Kidney (tissue), 14 donors: Measurements from ENCODE around the gene TRIML2. TPM values are rescaled to one million over a fixed set of nuclear protein-coding genes. Genes with fewer than 3 reads are reported as not detected.

Experiments used
- DNase-seq, 5 donors: peaks; one replicate each; pipeline ENCODE4 v3.0.0-alpha.2; 2013 to 2020
- FAIRE-seq: peaks from 2 replicates; lab custom pipeline; 2012; peaks lifted over from hg19 to GRCh38; lab: Jason Lieb, UNC
- H3K27ac ChIP-seq, 2 donors: one replicate each; pipeline ENCODE4 v1.7.0; 2013; ENCODE audit warnings: low read depth in 2 of 2, low read length in 2 of 2, inconsistent platforms in 1 of 2
- H3K27me3 ChIP-seq: one replicate; pipeline ENCODE4 v1.7.1; 2013; ENCODE audit warnings: low read length, inconsistent platforms; ENCODE audit not compliant: control insufficient read depth, insufficient read depth
- H3K36me3 ChIP-seq, 3 donors: one replicate each; pipeline versions ENCODE4 v1.7.0 to v1.7.1; 2013; ENCODE audit warnings: low read length in 3 of 3, control low read depth in 1 of 3, inconsistent platforms in 1 of 3; ENCODE audit not compliant: insufficient read depth in 3 of 3, control insufficient read depth in 2 of 3
- H3K4me1 ChIP-seq, 3 donors: one replicate each; pipeline versions ENCODE4 v1.7.0 to v1.7.1; 2013; ENCODE audit warnings: low read length in 3 of 3, inconsistent platforms in 1 of 3, low read depth in 1 of 3; ENCODE audit not compliant: control insufficient read depth in 2 of 3, insufficient read depth in 2 of 3
- H3K4me3 ChIP-seq, 3 donors: one replicate each; pipeline versions ENCODE4 v1.7.0 to v1.8.1; 2013; ENCODE audit warnings: low read length in 3 of 3, control low read depth in 1 of 3, inconsistent platforms in 1 of 3
- H3K9ac ChIP-seq, 3 donors: one replicate each; pipeline versions ENCODE4 v1.7.0 to v1.7.1; 2013; ENCODE audit warnings: low read length in 3 of 3, control low read depth in 1 of 3, inconsistent platforms in 1 of 3
- H3K9me3 ChIP-seq, 3 donors: one replicate each; pipeline versions ENCODE4 v1.7.0 to v1.7.1; 2013; ENCODE audit warnings: low read length in 3 of 3, control low read depth in 1 of 3, inconsistent platforms in 1 of 3; ENCODE audit not compliant: control insufficient read depth in 2 of 3, insufficient read depth in 1 of 3
- intact Hi-C: fragments of 100-400 bp; cut with DNase I; formaldehyde crosslinking; loops from one replicate; pipeline ENCODE4 v1.11.1; 2022
- polyA plus RNA-seq: library from polyadenylated mRNA; stranded (reverse); fragments of 350-450 nt; fragmentation: Illumina TruSeq; extraction: RNeasy Lipid Tissue Mini Kit (QIAGEN cat#74804); gene quantifications from one replicate; pipeline ENCODE4 v1.2.3, GENCODE V29; 2014; ENCODE audit warnings: low read depth, low replicate concordance; ENCODE audit not compliant: insufficient read depth
- total RNA-seq: library from RNA; stranded (reverse); fragmentation: NEBNext Ultra II Directional; extraction: Animal tissue kit (Norgen Biotek cat#: 25700); gene quantifications from one replicate; pipeline ENCODE4 v1.2.1, GENCODE V29; 2021
- TF ChIP-seq, protein P1 (sequence below): IDR thresholded peaks from 3 replicates; pipeline ENCODE4 v1.5.1; 2012; ENCODE audit warnings: mild to moderate bottlenecking, moderate library complexity, borderline replicate concordance; ENCODE audit not compliant: insufficient read depth; ENCODE audit errors: extremely low read depth
- donor health status: control.
- donor health status: control.
- donor health status: control.
- donor health status: control.
- donor health status: control.
- donor health status: DM: yes; HTN: yes; CAD: no.
- donor health status: Normal renal cell carcinoma (clear cell type).

Gene TRIML2
- total and polyA plus RNA-seq, 2 donors from 2014 or later = not detected

DNA sequence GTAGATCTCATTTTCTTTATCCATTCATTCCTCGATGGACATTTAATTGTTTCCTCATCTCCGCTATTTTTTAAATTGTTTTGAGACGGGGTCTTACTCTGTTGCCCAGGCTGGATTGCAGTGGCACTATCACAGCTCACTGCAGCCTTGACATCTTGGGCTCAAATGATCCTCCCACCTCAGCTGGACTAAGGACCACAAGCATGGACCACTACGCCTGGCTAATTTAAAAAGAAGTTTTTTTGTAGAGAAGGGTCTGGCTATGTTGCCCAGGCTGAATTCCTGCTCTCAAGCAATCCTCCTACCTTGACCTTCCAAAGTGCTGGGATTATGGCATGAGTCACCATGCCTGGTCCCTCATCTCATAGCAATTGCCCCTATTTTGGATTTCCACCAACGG lies 22.8 kb upstream of the TRIML2 start:
- Histone ChIP-seq H3K4me3 (no peak overlapping the region), H3K9ac (no peak overlapping the region), H3K9me3 (no peaks in the 10 kb centered on the region), H3K4me1 (no peaks in the 10 kb centered on the region), H3K36me3 (no peaks in the 10 kb centered on the region), H3K27ac (no peak overlapping the region), H3K27me3 (no peaks in the 10 kb centered on the region)
- FAIRE-seq = no peak
- intact Hi-C loops = no loop called here
- TF ChIP-seq, protein P1, sequence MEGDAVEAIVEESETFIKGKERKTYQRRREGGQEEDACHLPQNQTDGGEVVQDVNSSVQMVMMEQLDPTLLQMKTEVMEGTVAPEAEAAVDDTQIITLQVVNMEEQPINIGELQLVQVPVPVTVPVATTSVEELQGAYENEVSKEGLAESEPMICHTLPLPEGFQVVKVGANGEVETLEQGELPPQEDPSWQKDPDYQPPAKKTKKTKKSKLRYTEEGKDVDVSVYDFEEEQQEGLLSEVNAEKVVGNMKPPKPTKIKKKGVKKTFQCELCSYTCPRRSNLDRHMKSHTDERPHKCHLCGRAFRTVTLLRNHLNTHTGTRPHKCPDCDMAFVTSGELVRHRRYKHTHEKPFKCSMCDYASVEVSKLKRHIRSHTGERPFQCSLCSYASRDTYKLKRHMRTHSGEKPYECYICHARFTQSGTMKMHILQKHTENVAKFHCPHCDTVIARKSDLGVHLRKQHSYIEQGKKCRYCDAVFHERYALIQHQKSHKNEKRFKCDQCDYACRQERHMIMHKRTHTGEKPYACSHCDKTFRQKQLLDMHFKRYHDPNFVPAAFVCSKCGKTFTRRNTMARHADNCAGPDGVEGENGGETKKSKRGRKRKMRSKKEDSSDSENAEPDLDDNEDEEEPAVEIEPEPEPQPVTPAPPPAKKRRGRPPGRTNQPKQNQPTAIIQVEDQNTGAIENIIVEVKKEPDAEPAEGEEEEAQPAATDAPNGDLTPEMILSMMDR = no peak
- DNase-seq = no peak

DNA sequence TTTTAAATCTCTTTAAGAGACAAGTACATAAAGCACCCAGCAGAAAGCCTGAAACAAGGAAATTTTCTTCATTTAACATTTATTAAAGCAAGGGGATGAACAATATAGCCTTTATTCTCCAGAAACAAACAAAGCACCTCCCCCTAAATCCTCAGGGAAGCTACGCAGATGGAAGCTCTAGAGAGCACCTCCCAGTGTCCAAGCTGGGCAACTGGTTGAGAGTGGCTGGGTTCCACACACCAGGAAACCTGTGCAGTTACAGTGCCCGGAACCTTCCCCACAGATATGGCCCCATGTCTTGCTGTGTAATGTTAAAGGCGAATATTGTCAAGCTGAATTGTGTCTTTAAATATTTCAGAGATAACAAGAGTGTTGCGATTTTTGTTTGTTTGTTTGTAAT lies 21.0 kb upstream of the TRIML2 start:
- H3K27me3 ChIP-seq = no peaks in the 10 kb centered on the region
- no peaks in the 10 kb centered on the region for H3K36me3 ChIP-seq
- H3K4me3 ChIP-seq = no peak overlapping the region
- DNase-seq = no peak
- H3K27ac ChIP-seq = no peak overlapping the region
- H3K9me3 ChIP-seq = no peaks in the 10 kb centered on the region
- TF ChIP-seq, protein P1 = no peak
- H3K9ac ChIP-seq = no peak overlapping the region
- no peak for FAIRE-seq
- no peaks in the 10 kb centered on the region for H3K4me1 ChIP-seq
- intact Hi-C loops = no loop called here

DNA sequence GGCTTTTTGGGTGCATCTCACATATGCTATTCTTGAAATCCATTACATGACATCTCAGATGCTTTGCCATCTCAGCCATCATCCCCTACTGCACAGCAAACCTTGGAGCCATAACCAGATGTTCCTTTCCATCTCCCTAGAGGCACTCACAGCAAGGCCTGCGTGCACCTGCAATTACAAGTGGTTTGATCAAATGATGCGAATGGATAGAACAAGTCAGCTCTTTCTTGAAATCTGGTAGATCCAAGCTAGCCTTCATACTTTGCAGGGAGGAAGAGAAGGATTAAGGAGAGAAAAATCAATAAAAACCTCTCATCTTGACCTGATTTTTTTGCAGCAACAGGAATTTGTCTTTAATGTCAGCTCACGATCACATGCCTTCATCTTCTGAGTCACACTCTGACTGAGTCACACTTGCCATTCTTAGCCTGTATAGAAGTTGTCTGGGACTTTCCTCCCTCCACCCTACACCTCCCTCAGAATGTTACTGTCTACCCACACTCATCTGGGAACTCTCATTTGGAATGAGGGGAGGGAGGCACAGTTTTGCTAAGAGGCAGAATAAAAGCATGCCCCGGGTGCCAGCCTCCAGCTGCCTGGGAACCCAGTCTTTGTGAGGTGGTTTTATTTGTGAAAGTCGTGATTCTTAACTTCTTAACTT lies 17.9 kb upstream of the TRIML2 start:
- H3K9me3 ChIP-seq = no peaks in the 10 kb centered on the region
- no peaks in the 10 kb centered on the region for H3K27me3 ChIP-seq
- intact Hi-C loops = no loop called here
- no peaks in the 10 kb centered on the region for H3K4me1 ChIP-seq
- no peak overlapping the region for H3K27ac ChIP-seq
- H3K4me3 ChIP-seq = no peak overlapping the region
- FAIRE-seq (no peak), DNase-seq (no peak)
- TF ChIP-seq, protein P1 = no peak
- no peaks in the 10 kb centered on the region for H3K36me3 ChIP-seq
- H3K9ac ChIP-seq = no peak overlapping the region

DNA sequence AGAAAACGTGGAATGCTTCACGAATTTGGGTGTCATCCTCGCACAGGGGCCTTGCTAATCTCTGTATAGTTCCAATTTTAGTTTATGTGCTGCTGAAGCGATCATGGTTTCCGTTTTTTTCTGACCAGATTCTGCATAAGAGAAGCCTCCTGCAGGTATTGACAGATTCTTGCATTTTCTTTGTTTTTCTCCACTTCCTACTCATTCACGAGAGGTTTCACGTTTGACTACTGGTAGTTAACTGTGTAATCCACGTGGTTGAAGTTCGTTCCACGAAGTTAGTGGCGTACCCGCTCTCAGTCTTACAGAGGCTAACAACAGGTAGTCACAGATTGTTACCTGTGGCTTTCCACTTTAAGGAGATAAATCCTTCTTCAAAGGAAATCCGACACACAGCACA lies 12.1 kb upstream of the TRIML2 start:
- intact Hi-C loops = no loop called here
- H3K4me3 ChIP-seq = no peak overlapping the region
- FAIRE-seq = no peak
- H3K27ac ChIP-seq = no peak overlapping the region
- no peaks in the 10 kb centered on the region for H3K4me1 ChIP-seq
- no peak overlapping the region for H3K9ac ChIP-seq
- TF ChIP-seq, protein P1 = no peak
- no peak for DNase-seq
- H3K9me3 ChIP-seq = no peaks in the 10 kb centered on the region
- no peaks in the 10 kb centered on the region for H3K36me3 ChIP-seq
- no peaks in the 10 kb centered on the region for H3K27me3 ChIP-seq
